AG09309 (cell line): ENCODE data around the gene MRPL10.
"Not testable (repeated sequence)": the region's sequence is repeated elsewhere in the genome, so short reads cannot be mapped to it uniquely, and the experiment has no call there.

Experiments used
- DNase-seq: peaks from one replicate; pipeline ENCODE4 v3.0.0-alpha.2; 2010; ENCODE audit warnings: low read depth
- H3K4me3 ChIP-seq: 2 replicates; pipeline ENCODE4 v1.5.1; 2011; ENCODE audit warnings: mild to moderate bottlenecking, low read depth, low read length, moderate library complexity; ENCODE audit not compliant: control insufficient read depth
- CTCF ChIP-seq: IDR thresholded peaks from 2 replicates; pipeline ENCODE4 v1.5.1; 2011; ENCODE audit warnings: mild to moderate bottlenecking, low read depth, low read length, inconsistent platforms; ENCODE audit not compliant: insufficient read depth, control insufficient read depth; ENCODE audit errors: missing control alignments

The MRPL10 gene

GRCh38 chr17:47781397-47781796 lies 49.9 kb downstream of the MRPL10 start:
- no peak overlapping the region for H3K4me3 ChIP-seq
- TF ChIP-seq CTCF = no peak
- no peak for DNase-seq

DNA sequence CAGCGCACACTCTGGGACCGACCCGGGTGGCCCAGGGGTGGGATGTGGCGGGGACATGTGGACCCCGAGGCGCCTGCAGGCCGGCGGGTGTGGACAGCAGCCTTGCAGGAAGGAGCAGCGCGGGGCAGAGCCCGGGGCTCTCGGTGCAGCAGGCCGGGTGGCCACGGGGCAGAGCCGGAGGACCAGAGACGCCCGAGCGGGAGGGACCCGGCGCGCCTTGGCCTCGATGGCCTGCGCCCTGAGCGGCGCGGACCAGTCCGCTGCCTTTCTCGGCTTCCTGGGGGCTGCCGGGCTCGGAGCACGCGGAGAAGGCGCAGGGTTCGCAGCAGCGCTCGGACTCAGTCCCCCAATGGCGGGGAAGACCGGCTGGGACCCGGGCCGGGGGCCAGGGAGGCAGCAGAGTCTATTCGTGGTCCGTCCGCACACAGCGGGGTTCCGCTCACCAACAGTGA lies 53.1 kb downstream of the MRPL10 start:
- H3K4me3 ChIP-seq = no peak overlapping the region
- no peak for TF ChIP-seq CTCF
- DNase-seq = no peak

GRCh38 chr17:47776330-47777197 lies 54.8 kb downstream of the MRPL10 start:
- DNase-seq = no peak
- no peak overlapping the region for H3K4me3 ChIP-seq
- peak; percentile 72 for TF ChIP-seq CTCF

DNA sequence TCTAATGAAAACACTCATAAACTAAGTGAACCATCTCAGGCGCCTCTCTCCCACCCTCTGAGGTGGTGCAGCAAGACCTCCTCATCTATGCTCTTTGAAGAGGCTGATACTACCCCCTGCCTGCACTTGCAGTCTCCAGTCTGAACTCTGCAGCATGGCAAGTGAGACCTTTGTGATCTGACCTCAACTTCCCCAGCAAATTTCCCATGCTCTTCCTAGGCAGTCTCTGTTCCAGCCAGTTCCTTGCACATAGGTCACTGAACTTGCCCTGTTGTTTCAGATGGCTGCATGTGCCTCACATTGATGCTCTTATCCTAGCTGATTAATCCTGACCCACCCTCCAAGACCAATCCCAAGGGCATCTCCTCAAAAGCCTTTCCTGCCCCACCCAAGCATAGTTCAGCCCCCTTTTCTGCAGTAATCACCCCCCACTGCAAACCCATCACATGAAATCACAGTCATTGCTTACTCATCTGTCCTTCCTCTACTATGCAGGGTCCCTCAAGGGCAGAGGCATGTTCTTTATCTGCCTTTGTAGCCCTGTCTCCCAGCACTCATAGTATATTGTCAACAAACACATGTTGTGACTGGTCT lies 56.3 kb downstream of the MRPL10 start:
- TF ChIP-seq CTCF = no peak
- no peak for DNase-seq
- no peak overlapping the region for H3K4me3 ChIP-seq

- no peak for TF ChIP-seq CTCF
- DNase-seq = no peak
- no peak overlapping the region for H3K4me3 ChIP-seq
Observed at GRCh38 chr17:47774331-47774730, 57.0 kb downstream of the MRPL10 start.

DNA sequence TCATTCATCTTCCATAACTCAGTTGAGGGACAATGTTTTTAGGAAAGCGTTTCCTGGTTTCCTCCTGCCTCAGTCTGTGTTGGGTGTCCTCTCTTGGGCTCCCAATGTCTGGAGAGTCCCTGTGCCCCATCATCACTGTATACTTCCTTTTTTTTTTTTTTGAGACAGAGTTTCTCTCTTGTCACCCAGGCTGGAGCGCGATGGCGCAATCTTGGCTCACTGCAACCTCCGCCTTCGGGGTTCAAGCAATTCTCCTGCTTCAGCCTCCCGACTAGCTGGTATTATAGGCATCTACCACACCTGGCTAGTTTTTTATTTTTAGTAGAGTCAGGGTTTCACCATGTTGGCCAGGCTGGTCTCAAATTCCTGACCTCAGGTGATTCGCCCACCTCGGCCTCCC lies 57.7 kb downstream of the MRPL10 start:
- not testable (repeated sequence) for DNase-seq, H3K4me3 ChIP-seq
